CD4-positive, alpha-beta T cell treated with Interleukin-4 for 4 hours (primary cell): ENCODE data around the gene PFDN1.
"Not testable (repeated sequence)": the region's sequence is repeated elsewhere in the genome, so short reads cannot be mapped to it uniquely, and the experiment has no call there.

Source experiments
- DNase-seq: peaks from one replicate; pipeline ENCODE4 v3.0.0-alpha.2; 2020

PFDN1 gene

GRCh38 chr5:140302786-140303639 lies at the start of gene PFDN1:
Gene PFDN1 (minus strand): TSS chr5:140303101. CDS start chr5:140303073, 28 bp downstream.
- DNase-seq, result peak; percentile 94

GRCh38 chr5:140351609-140352334 lies 48.9 kb upstream of the PFDN1 start:
- DNase-seq, result peak; percentile 83

- no peak for DNase-seq
Observed at GRCh38 chr5:140349244-140349643, 46.3 kb upstream of the PFDN1 start.

- DNase-seq, result no peak
Observed at GRCh38 chr5:140348104-140348503, 45.2 kb upstream of the PFDN1 start.

- DNase-seq, result no peak
Observed at GRCh38 chr5:140347360-140347759, 44.5 kb upstream of the PFDN1 start.

GRCh38 chr5:140346348-140347221 lies 43.7 kb upstream of the PFDN1 start, which contains the start of gene HBEGF:
Gene HBEGF (minus strand): TSS chr5:140346603. CDS start chr5:140346328, 275 bp downstream.
- DNase-seq, result peak; percentile 29

GRCh38 chr5:140345919-140346347 lies 43.0 kb upstream of the PFDN1 start:
- no peak for DNase-seq

GRCh38 chr5:140344683-140345423 lies 42.0 kb upstream of the PFDN1 start:
- DNase-seq, result no peak

GRCh38 chr5:140343849-140344248 lies 40.9 kb upstream of the PFDN1 start:
- DNase-seq, result not testable (repeated sequence)

- no peak for DNase-seq
Observed at GRCh38 chr5:140342896-140343295, 40.0 kb upstream of the PFDN1 start.

- peak; percentile 16 for DNase-seq
Observed at GRCh38 chr5:140342287-140342686, 39.4 kb upstream of the PFDN1 start.

GRCh38 chr5:140341591-140341990 lies 38.7 kb upstream of the PFDN1 start:
- no peak for DNase-seq

GRCh38 chr5:140340605-140341121 lies 37.8 kb upstream of the PFDN1 start:
- DNase-seq, result no peak

- no peak for DNase-seq
Observed at GRCh38 chr5:140339636-140340035, 36.7 kb upstream of the PFDN1 start.

- DNase-seq, result no peak
Observed at GRCh38 chr5:140338908-140339307, 36.0 kb upstream of the PFDN1 start.

- no peak for DNase-seq
Observed at GRCh38 chr5:140338336-140338735, 35.4 kb upstream of the PFDN1 start.

- DNase-seq, result no peak
Observed at GRCh38 chr5:140337880-140338279, 35.0 kb upstream of the PFDN1 start.

GRCh38 chr5:140336388-140336787 lies 33.5 kb upstream of the PFDN1 start:
- no peak for DNase-seq

- DNase-seq, result no peak
Observed at GRCh38 chr5:140331638-140332037, 28.7 kb upstream of the PFDN1 start.

GRCh38 chr5:140329739-140330481 lies 27.0 kb upstream of the PFDN1 start:
- no peak for DNase-seq
